GM12878 (cell line): Measurements from ENCODE around the gene VIPR2. TPM values are rescaled to one million over a fixed set of nuclear protein-coding genes. Genes with fewer than 3 reads are reported as not detected.

ENCODE experiments used
- ATAC-seq: fragments of 200-7000 bp; cut with Tn5 transposase; 3 replicates; pipeline ENCODE4 v1.9.1; 2020; ENCODE audit warnings: mild to moderate bottlenecking, moderate library complexity
- BruUV-seq: library from RNA; stranded (reverse); fragments of 400-500 nt; replicated peaks from 2 replicates; lab custom pipeline; 2021; lab: Mats Ljungman, UMichigan
- CTCF ChIA-PET: fragments of 300-600 bp; sonication (Branson Sonifier 250); formaldehyde crosslinking; extraction: SDS; loops from one replicate; lab custom pipeline; 2021; ENCODE audit warnings: inconsistent platforms; lab: Yijun Ruan, JAX
- POLR2A ChIA-PET: fragments of 350-600 bp; formaldehyde crosslinking; extraction: SDS; loops from one replicate; lab custom pipeline; 2021; ENCODE audit warnings: inconsistent platforms; lab: Charles Lee
- RAD21 ChIA-PET: fragments of 300-600 bp; sonication (Branson Sonifier 250); formaldehyde crosslinking; loops from one replicate; lab custom pipeline; 2023; ENCODE audit warnings: antibody characterized with exemption; ENCODE audit not compliant: unreplicated experiment; lab: Charles Lee
- SMC1A ChIA-PET: fragments of 300-600 bp; sonication (Branson Sonifier 250); formaldehyde crosslinking; loops from one replicate; lab custom pipeline; 2023; ENCODE audit not compliant: unreplicated experiment, uncharacterized antibody; lab: Charles Lee
- DNase-seq: peaks from one replicate; pipeline ENCODE4 v3.0.0-alpha.2; 2011; ENCODE audit warnings: low read depth, low spot score
- FAIRE-seq: peaks from 3 replicates; lab custom pipeline; 2011; peaks lifted over from hg19 to GRCh38; lab: Jason Lieb, UNC
- H2AFZ ChIP-seq: 2 replicates; pipeline ENCODE4 v1.6.0; 2011; ENCODE audit warnings: low read depth, low read length, control low read depth; ENCODE audit not compliant: control insufficient read depth
- H3K27ac ChIP-seq: 2 replicates; pipeline ENCODE4 v1.5.1; 2011; ENCODE audit warnings: control low read depth; ENCODE audit not compliant: control insufficient read depth, insufficient read depth
- H3K27me3 ChIP-seq, 2 experiments: replicated peaks in 1 of 2; 2 replicates each; pipeline versions ENCODE4 v1.6.0 to v1.6.1; 2011; ENCODE audit warnings: low read length in 1 of 2; ENCODE audit not compliant: control insufficient read depth in 2 of 2, insufficient read depth in 2 of 2
- H3K36me3 ChIP-seq, 2 experiments: 2 replicates each; pipeline ENCODE4 v1.5.1; 2011; ENCODE audit warnings: low read length in 1 of 2; ENCODE audit not compliant: control insufficient read depth in 2 of 2, insufficient read depth in 2 of 2
- H3K4me1 ChIP-seq: 2 replicates; pipeline ENCODE4 v1.6.1; 2011; ENCODE audit warnings: mild to moderate bottlenecking, low read length, moderate library complexity, mixed read lengths; ENCODE audit not compliant: control insufficient read depth, insufficient read depth
- H3K4me2 ChIP-seq: 2 replicates; pipeline ENCODE4 v1.6.0; 2011; ENCODE audit warnings: control low read depth; ENCODE audit not compliant: control insufficient read depth, insufficient read depth
- H3K4me3 ChIP-seq: fragments of 200-600 bp; sonication (generic); 2 replicates; pipeline ENCODE4 v1.5.1; 2016
- H3K79me2 ChIP-seq: 2 replicates; pipeline ENCODE4 v1.6.0; 2011; ENCODE audit warnings: low read length; ENCODE audit not compliant: control insufficient read depth, insufficient read depth
- H3K9ac ChIP-seq: 2 replicates; pipeline ENCODE4 v1.8.0; 2011; ENCODE audit warnings: low read length, control low read depth, mixed read lengths; ENCODE audit not compliant: control insufficient read depth, insufficient read depth
- H3K9me3 ChIP-seq: replicated peaks from 3 replicates; pipeline ENCODE4 v1.5.1; 2011; ENCODE audit warnings: mild to moderate bottlenecking, low read length; ENCODE audit not compliant: control insufficient read depth, insufficient read depth
- H4K20me1 ChIP-seq: 2 replicates; pipeline ENCODE4 v1.6.0; 2011; ENCODE audit not compliant: control insufficient read depth, insufficient read depth
- E2F4 ChIP-seq: IDR thresholded peaks from 2 replicates; pipeline ENCODE4 v1.6.1; 2012; ENCODE audit warnings: low read depth, low read length, improper control_type of control experiment
- MLLT1 ChIP-seq: fragments of 450-650 bp; IDR thresholded peaks from 2 replicates; pipeline ENCODE4 v1.6.1; 2016; ENCODE audit warnings: mild to moderate bottlenecking
- RB1 ChIP-seq: fragments of 450-650 bp; formaldehyde crosslinking; IDR thresholded peaks from 2 replicates; pipeline ENCODE4 v1.6.1; 2017; ENCODE audit warnings: mild to moderate bottlenecking, borderline replicate concordance
- RUNX3 ChIP-seq: IDR thresholded peaks from 2 replicates; pipeline ENCODE4 v1.6.1; 2012; ENCODE audit warnings: low read length, inconsistent platforms
- TCF7 ChIP-seq: IDR thresholded peaks from 2 replicates; pipeline ENCODE4 v1.6.1; 2014; ENCODE audit warnings: antibody characterized with exemption, borderline replicate concordance
- YBX1 ChIP-seq: fragments of 450-650 bp; IDR thresholded peaks from 2 replicates; pipeline ENCODE4 v1.6.1; 2016; ENCODE audit warnings: antibody characterized with exemption
- ZBTB4 ChIP-seq: fragments of 450-650 bp; formaldehyde crosslinking; IDR thresholded peaks from 2 replicates; pipeline ENCODE4 v1.4.0; 2022; ENCODE audit warnings: mild to moderate bottlenecking, moderate library complexity
- WGBS: methylation state at CpG from one replicate; pipeline ENCODE4 v1.1.6; 2016; ENCODE audit warnings: low lambda C conversion rate; ENCODE audit not compliant: insufficient replicate concordance, insufficient coverage; ENCODE audit errors: missing lambda C conversion rate; 5-methylcytosine and 5-hydroxymethylcytosine counted together
- in situ Hi-C: fragments of 300-500 bp; cut with MboI; formaldehyde crosslinking; loops from 9 replicates; pipeline ENCODE4 v1.14.3; 2018; ENCODE audit warnings: mixed read lengths
- intact Hi-C: fragments of 100-400 bp; cut with micrococcal nuclease; formaldehyde crosslinking; loops from one replicate; pipeline ENCODE4 v1.14.2; 2022; ENCODE audit not compliant: unreplicated experiment
- polyA plus RNA-seq, 11 experiments: library from polyadenylated mRNA; depleted of rRNA in 4 of 11; unstranded in 6 of 11; stranded (reverse) in 5 of 11; fragments of >200 nt; fragmentation: Nextera tagmentation in 4 of 11; fragmentation: Illumina TruSeq in 1 of 11; extraction: Ambion mirVana in 4 of 11; extraction: Trizol in 1 of 11; gene quantifications; 1 replicate in 1 of 11; 2 replicates in 10 of 11; pipeline versions ENCODE4 v1.2.1 to v1.2.3, GENCODE V29; 2011 to 2016; ENCODE audit warnings: inconsistent platforms in 2 of 11, missing spikeins in 2 of 11, low read depth in 1 of 11
- total RNA-seq, 4 experiments: library from RNA; depleted of rRNA in 3 of 4; stranded (reverse); fragments of >200 nt in 3 of 4; fragmentation: Illumina TruSeq in 1 of 4; extraction: Trizol in 1 of 4; gene quantifications; 2 replicates each; pipeline versions ENCODE4 v1.2.1 to v1.2.3, GENCODE V29; 2013 to 2021

Gene VIPR2
- total and polyA plus RNA-seq, 10 of the 15 experiments (the other 5 are each of a cell fraction or from before 2014, with no cell fraction given): not detected

GRCh38 chr7:159040912-159041711 lies 103.6 kb downstream of the VIPR2 start:
- TF ChIP-seq TCF7 (no peak), RUNX3 (no peak), ZBTB4 (no peak), RB1 (no peak), MLLT1 (no peak), E2F4 (no peak), YBX1 (no peak)
- H3K4me2 ChIP-seq: no peak overlapping the region
- no peak overlapping the region for H3K9ac ChIP-seq
- RAD21 ChIA-PET: no interaction called here
- SMC1A ChIA-PET: interaction anchor here (0.7 kb wide), 1 partner anchor 11 kb away, joined by 3 read pairs; no protein-coding TSS in a partner anchor
- intact Hi-C loops (no loop called here), in situ Hi-C loops (no loop called here)
- ATAC-seq (no peak), FAIRE-seq (no peak), DNase-seq (no peak)
- H3K4me3 ChIP-seq: no peak overlapping the region
- 45% methylated on average over 24 of the region's 24 CpGs for WGBS
- H2AFZ ChIP-seq: no peak overlapping the region
- H4K20me1 ChIP-seq: no peaks in the 10 kb centered on the region
- H3K4me1 ChIP-seq: no peaks in the 10 kb centered on the region
- CTCF ChIA-PET: no interaction called here
- POLR2A ChIA-PET: no interaction called here
- H3K79me2 ChIP-seq: no peaks in the 10 kb centered on the region
- no peaks in the 10 kb centered on the region for H3K36me3 ChIP-seq
- no peak overlapping the region for H3K27ac ChIP-seq
- H3K9me3 ChIP-seq: no peaks in the 10 kb centered on the region; the same call in 2 of the 3 replicates
- BruUV-seq: no TSS peak
- no peaks in the 10 kb centered on the region for H3K27me3 ChIP-seq
